Left lung (tissue), 10 donors: ENCODE results near the gene ESR1. TPM values are rescaled to one million over a fixed set of nuclear protein-coding genes. Genes with fewer than 3 reads are reported as not detected.
A peak's percentile ranks its signal among the peaks of the same experiment; 100 is the strongest.

Source experiments
- ATAC-seq: fragments of 200-7000 bp; cut with Tn5 transposase; one replicate; pipeline ENCODE4 v1.9.1; 2020; ENCODE audit warnings: moderate library complexity
- DNase-seq, 4 donors: peaks; one replicate each; pipeline ENCODE4 v3.0.0-alpha.2; 2013 to 2020
- H3K27ac ChIP-seq, 2 donors: fragments of 200-600 bp; sonication (generic) in 1 of 2; one replicate each; pipeline versions ENCODE4 v1.5.0 to v1.8.0; 2020 to 2021
- H3K27me3 ChIP-seq, 2 donors: fragments of 200-600 bp; sonication (generic) in 1 of 2; one replicate each; pipeline versions ENCODE4 v1.5.0 to v1.8.0; 2020 to 2021
- H3K36me3 ChIP-seq, 2 donors: fragments of 200-600 bp; sonication (generic) in 1 of 2; one replicate each; pipeline versions ENCODE4 v1.5.0 to v1.8.0; 2020 to 2021
- H3K4me1 ChIP-seq, 2 donors: fragments of 200-600 bp; one replicate each; pipeline ENCODE4 v1.8.0; 2021
- H3K4me3 ChIP-seq, 2 donors: fragments of 200-600 bp; sonication (generic) in 1 of 2; one replicate each; pipeline versions ENCODE4 v1.5.0 to v1.8.0; 2020 to 2021; ENCODE audit warnings: mild to moderate bottlenecking in 1 of 2
- H3K9me3 ChIP-seq, 2 donors: fragments of 200-600 bp; sonication (generic) in 1 of 2; one replicate each; pipeline versions ENCODE4 v1.5.0 to v1.8.0; 2020 to 2021
- intact Hi-C, 2 donors: fragments of 100-400 bp; cut with DNase I; formaldehyde crosslinking; loops; one replicate each; pipeline versions ENCODE4 v1.11.2 to v1.14.2; 2022
- polyA plus RNA-seq, 6 donors: library from polyadenylated mRNA; unstranded; fragments of 120-200 nt; gene quantifications; one replicate each; pipeline ENCODE4 v1.2.1, GENCODE V29; 2013; ENCODE audit not compliant: insufficient read length in 6 of 6
- total RNA-seq, 2 donors: library from RNA; stranded (reverse); fragmentation: NEBNext Ultra II Directional; extraction: Animal tissue kit (Norgen Biotek cat#: 25700); gene quantifications; one replicate each; pipeline ENCODE4 v1.2.1, GENCODE V29; 2021
- TF ChIP-seq, protein P1 (sequence below), 2 donors: fragments of 200-600 bp; sonication (generic) in 1 of 2; IDR thresholded peaks; one replicate each; pipeline versions ENCODE4 v1.5.0 to v1.8.0; 2021; ENCODE audit warnings: antibody characterized with exemption in 2 of 2
- donor health status: DM: no; HTN: yes; CAD: no.
- donor health status: DM: no; HTN: no; CAD: no.

Gene ESR1
- total and polyA plus RNA-seq, 8 donors = 0.91 to 2.7 (median 1.7) TPM

DNA sequence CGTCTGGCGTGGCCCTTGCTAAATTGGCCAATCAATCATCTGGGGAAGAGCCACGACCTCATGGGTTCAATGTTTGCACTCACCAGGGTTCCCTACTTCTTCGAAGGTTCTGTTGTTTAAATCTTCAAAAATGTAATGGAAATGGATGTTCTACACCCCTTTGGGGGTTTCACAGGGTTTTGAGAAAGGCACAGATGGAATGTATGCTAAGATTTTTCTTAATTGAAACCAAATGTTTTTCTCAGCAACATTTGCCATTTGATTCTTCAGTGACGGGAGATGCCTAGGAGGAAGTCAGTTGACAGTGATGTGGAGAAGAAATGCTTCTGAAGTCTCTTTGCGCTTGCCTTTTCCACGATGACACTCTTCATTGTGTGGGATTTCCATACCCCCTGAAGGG, 312.3 kb downstream of the ESR1 start:
- no peaks in the 10 kb centered on the region for H3K27me3 ChIP-seq
- intact Hi-C loops = loop anchor here in 1 of 2 donors (10.0 kb wide), 1 partner anchor 355 kb away; no protein-coding TSS in a partner anchor
- no peak overlapping the region for H3K4me3 ChIP-seq
- peaks cover 0 to 61% of the 10 kb centered on the region in 2 donors for H3K36me3 ChIP-seq
- H3K27ac ChIP-seq = no peak overlapping the region
- no peaks in the 10 kb centered on the region for H3K9me3 ChIP-seq
- ATAC-seq (no peak), DNase-seq (no peak)
- no peaks in the 10 kb centered on the region for H3K4me1 ChIP-seq
- TF ChIP-seq, protein P1, sequence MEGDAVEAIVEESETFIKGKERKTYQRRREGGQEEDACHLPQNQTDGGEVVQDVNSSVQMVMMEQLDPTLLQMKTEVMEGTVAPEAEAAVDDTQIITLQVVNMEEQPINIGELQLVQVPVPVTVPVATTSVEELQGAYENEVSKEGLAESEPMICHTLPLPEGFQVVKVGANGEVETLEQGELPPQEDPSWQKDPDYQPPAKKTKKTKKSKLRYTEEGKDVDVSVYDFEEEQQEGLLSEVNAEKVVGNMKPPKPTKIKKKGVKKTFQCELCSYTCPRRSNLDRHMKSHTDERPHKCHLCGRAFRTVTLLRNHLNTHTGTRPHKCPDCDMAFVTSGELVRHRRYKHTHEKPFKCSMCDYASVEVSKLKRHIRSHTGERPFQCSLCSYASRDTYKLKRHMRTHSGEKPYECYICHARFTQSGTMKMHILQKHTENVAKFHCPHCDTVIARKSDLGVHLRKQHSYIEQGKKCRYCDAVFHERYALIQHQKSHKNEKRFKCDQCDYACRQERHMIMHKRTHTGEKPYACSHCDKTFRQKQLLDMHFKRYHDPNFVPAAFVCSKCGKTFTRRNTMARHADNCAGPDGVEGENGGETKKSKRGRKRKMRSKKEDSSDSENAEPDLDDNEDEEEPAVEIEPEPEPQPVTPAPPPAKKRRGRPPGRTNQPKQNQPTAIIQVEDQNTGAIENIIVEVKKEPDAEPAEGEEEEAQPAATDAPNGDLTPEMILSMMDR (IDR thresholded peaks at IDR 0.05) = no peak

DNA sequence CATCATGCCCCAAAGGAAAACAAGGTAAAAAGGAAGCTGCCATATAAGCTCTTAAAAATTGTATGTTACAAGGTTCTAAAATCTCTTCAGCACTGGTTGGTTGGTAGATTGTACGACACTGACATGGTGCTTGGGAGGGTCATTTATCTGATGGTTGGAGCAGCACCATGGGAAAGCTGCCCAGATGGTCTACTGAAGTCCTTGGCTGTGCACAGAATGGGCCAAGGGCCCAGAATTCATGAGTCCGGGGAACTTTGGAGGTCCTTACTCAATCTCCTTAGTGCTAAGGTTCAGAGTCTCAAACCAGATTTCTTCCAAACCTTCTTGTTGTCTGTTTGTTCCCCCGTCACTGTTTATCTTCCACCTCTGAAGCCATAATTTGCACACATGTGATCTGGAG, 314.4 kb downstream of the ESR1 start:
- no peak for DNase-seq
- intact Hi-C loops = loop anchor here in 1 of 2 donors (10.0 kb wide), 1 partner anchor 357 kb away; no protein-coding TSS in a partner anchor
- TF ChIP-seq, protein P1 (IDR thresholded peaks at IDR 0.05) = no peak
- no peaks in the 10 kb centered on the region for H3K9me3 ChIP-seq
- peaks cover 0 to 72% of the 10 kb centered on the region in 2 donors for H3K36me3 ChIP-seq
- H3K27me3 ChIP-seq = no peaks in the 10 kb centered on the region
- H3K4me3 ChIP-seq = no peak overlapping the region
- no peak overlapping the region for H3K27ac ChIP-seq
- no peak for ATAC-seq
- H3K4me1 ChIP-seq = no peaks in the 10 kb centered on the region

DNA sequence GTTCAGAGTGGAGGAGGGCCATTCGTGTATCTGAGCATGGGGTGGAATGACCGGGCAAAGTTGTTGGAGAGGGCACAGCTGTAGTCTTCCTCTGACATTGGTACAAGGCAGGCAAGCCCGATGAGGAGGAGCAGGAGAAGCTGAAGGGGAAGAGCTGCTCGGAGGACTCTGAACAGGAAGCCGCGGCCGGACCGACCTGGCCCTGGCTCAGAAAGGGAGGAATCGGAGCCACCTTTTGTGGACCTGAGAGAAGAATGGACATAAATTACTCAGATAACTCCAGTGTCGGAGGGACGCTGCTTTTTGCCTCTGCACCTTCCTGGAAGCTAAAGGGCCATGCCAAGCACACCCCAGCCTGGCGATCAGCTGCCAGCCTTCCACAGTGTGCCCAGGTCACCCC, 315.0 kb downstream of the ESR1 start:
- DNase-seq = no peak
- TF ChIP-seq, protein P1 (IDR thresholded peaks at IDR 0.05) = no peak
- intact Hi-C loops = loop anchor here in 1 of 2 donors (10.0 kb wide), 1 partner anchor 358 kb away; no protein-coding TSS in a partner anchor

DNA sequence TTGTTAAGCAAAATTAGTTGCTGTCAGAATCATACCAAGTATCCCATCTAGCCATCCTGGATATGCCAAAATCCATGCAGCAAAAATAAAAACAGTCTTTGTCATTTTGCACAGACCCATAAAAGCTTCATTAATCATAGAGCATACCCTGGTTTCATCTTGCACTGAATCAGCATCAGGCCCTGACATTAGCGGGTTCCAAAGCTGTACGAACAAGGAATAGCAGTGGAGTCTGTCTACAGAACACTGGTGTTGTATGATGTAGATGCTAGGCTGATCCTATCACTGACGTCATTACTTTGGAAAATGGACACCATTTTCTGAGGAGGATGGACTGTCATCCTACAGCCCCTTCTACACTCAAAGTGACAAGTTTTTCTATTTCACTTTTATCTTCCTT, 315.6 kb downstream of the ESR1 start:
- H3K36me3 ChIP-seq = peaks cover 0 to 84% of the 10 kb centered on the region in 2 donors
- intact Hi-C loops = loop anchor here in 1 of 2 donors (10.0 kb wide), 1 partner anchor 358 kb away; no protein-coding TSS in a partner anchor

More for the DNA sequence above, 315.0 kb downstream of the ESR1 start:
- no peak for ATAC-seq
- Histone ChIP-seq H3K4me3 (no peak overlapping the region), H3K27me3 (no peaks in the 10 kb centered on the region), H3K9me3 (no peaks in the 10 kb centered on the region), H3K36me3 (peaks cover 0 to 77% of the 10 kb centered on the region in 2 donors), H3K4me1 (peaks cover 0 to 3% of the 10 kb centered on the region in 2 donors), H3K27ac (no peak overlapping the region)

DNA sequence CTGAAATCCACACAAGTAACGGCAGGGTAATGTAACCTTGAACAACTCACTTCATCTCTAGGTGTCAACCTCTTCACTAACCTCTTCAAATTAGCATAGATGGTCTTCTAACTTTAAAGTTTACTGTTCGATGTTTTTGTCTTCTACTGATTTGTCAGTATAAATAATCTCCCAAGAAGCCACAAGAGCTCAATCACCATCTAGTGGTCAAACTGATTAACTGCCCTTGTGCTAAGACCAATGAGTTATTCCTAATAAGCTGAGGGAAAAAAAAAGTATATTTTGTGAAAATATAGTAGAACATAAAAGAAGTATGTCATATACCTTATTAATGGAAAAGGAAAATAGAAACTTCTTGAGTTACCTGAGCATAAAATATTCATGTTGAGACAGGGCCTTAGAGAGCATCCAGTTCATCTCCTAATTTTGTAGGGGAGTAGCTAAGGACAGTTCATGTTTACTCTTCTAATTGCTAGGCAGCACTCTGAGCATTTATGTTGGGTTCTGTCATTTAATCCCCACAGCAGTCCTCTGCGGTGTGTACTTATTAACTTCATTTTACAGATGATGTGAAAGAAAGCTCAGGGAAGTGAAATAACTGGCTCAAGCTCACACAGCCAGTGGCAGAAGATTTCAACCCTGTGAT, 317.1 kb downstream of the ESR1 start:
- H3K27me3 ChIP-seq = no peaks in the 10 kb centered on the region
- ATAC-seq = peak; percentile 79
- H3K4me3 ChIP-seq = no peak overlapping the region
- peak in 1 of 4 donors; percentile 26 for DNase-seq
- no peaks in the 10 kb centered on the region for H3K9me3 ChIP-seq
- H3K36me3 ChIP-seq = peaks cover 0 to 88% of the 10 kb centered on the region in 2 donors
- TF ChIP-seq, protein P1 (IDR thresholded peaks at IDR 0.05) = peak; percentile 58 to 64
- H3K27ac ChIP-seq = no peak overlapping the region
- intact Hi-C loops = loop anchor here in 1 of 2 donors (10.0 kb wide), 1 partner anchor 360 kb away; no protein-coding TSS in a partner anchor
- peaks cover 0 to 13% of the 10 kb centered on the region in 2 donors for H3K4me1 ChIP-seq

More for the DNA sequence above, 315.6 kb downstream of the ESR1 start:
- TF ChIP-seq, protein P1 (IDR thresholded peaks at IDR 0.05) = no peak
- Histone ChIP-seq H3K4me1 (peaks cover 0 to 4% of the 10 kb centered on the region in 2 donors), H3K27ac (no peak overlapping the region), H3K27me3 (no peaks in the 10 kb centered on the region), H3K4me3 (no peak overlapping the region), H3K9me3 (no peaks in the 10 kb centered on the region)
- ATAC-seq = no peak
- no peak for DNase-seq
